NCI-H446 treated with DMSO at 0.1 percent for 48 hours (cell line): ENCODE data around the gene STK4.

Experiments
- DNase-seq: peaks from one replicate; lab custom pipeline; 2025; lab: John Stamatoyannopoulos, UW

The STK4 gene

GRCh38 chr20:45087097-45087790 lies 120.9 kb downstream of the STK4 start:
- DNase-seq = no peak

GRCh38 chr20:45087814-45088213 lies 121.5 kb downstream of the STK4 start:
- peak; percentile 81 for DNase-seq

GRCh38 chr20:45088247-45088646 lies 121.9 kb downstream of the STK4 start:
- DNase-seq = peak; percentile 55

GRCh38 chr20:45090481-45090880 lies 124.2 kb downstream of the STK4 start:
- DNase-seq = no peak

- no peak for DNase-seq
These were observed 125.1 kb downstream of the STK4 start for GRCh38 chr20:45091366-45091765.

GRCh38 chr20:45092898-45093297 lies 126.6 kb downstream of the STK4 start:
- no peak for DNase-seq

- DNase-seq = no peak
These were observed 127.9 kb downstream of the STK4 start for GRCh38 chr20:45094201-45094600.

- no peak for DNase-seq
These were observed 128.7 kb downstream of the STK4 start for GRCh38 chr20:45094864-45095574.

- peak; percentile 27 for DNase-seq
These were observed 129.5 kb downstream of the STK4 start for GRCh38 chr20:45095805-45096238.

GRCh38 chr20:45096781-45097180 lies 130.5 kb downstream of the STK4 start:
- DNase-seq = peak; percentile 8

- no peak for DNase-seq
These were observed 131.3 kb downstream of the STK4 start for GRCh38 chr20:45097485-45098102.

- no peak for DNase-seq
These were observed 131.9 kb downstream of the STK4 start for GRCh38 chr20:45098103-45098773.

GRCh38 chr20:45100563-45101245 lies 134.4 kb downstream of the STK4 start, which contains the start of gene KCNS1:
Gene KCNS1, minus strand, starts transcription at chr20:45101127. Its CDS starts 1,891 bp downstream, at chr20:45099236.
- no peak for DNase-seq

GRCh38 chr20:45101333-45101850 lies 135.1 kb downstream of the STK4 start:
- DNase-seq = no peak

- DNase-seq = no peak
These were observed 136.8 kb downstream of the STK4 start for GRCh38 chr20:45103072-45103471.

- DNase-seq = peak; percentile 28
These were observed 138.5 kb downstream of the STK4 start for GRCh38 chr20:45104786-45105185.

GRCh38 chr20:45105317-45105716 lies 139.0 kb downstream of the STK4 start:
- no peak for DNase-seq

GRCh38 chr20:45109634-45110033 lies 143.3 kb downstream of the STK4 start:
- DNase-seq = no peak

GRCh38 chr20:45110301-45110700 lies 144.0 kb downstream of the STK4 start:
- no peak for DNase-seq

GRCh38 chr20:45111285-45111684 lies 145.0 kb downstream of the STK4 start:
- DNase-seq = peak; percentile 42

- DNase-seq = no peak
These were observed 145.6 kb downstream of the STK4 start for GRCh38 chr20:45111799-45112471.
